Endothelial cell of umbilical vein (primary cell): ENCODE results near the gene HDAC1. TPM values are rescaled to one million over a fixed set of nuclear protein-coding genes. Genes with fewer than 3 reads are reported as not detected.

ENCODE experiments used
- BruUV-seq: library from RNA; stranded (reverse); fragments of 400-500 nt; replicated peaks from 2 replicates; lab custom pipeline; 2021; lab: Mats Ljungman, UMichigan
- CTCF ChIA-PET: fragments of 300-600, 350-600 bp; sonication (Branson Sonifier 250); formaldehyde crosslinking; loops from one replicate; lab custom pipeline; 2021; ENCODE audit warnings: antibody characterized with exemption, inconsistent platforms; lab: Charles Lee
- POLR2A ChIA-PET: fragments of 300-600, 350-600 bp; sonication (Branson Sonifier 250); formaldehyde crosslinking; loops from one replicate; lab custom pipeline; 2021; ENCODE audit warnings: antibody characterized with exemption, inconsistent platforms; lab: Charles Lee
- DNase-seq: peaks from one replicate; pipeline ENCODE4 v3.0.0-alpha.2; 2011; ENCODE audit warnings: low read depth, low spot score
- FAIRE-seq: peaks from 2 replicates; lab custom pipeline; 2011; peaks lifted over from hg19 to GRCh38; lab: Jason Lieb, UNC
- H2AFZ ChIP-seq: 2 replicates; pipeline ENCODE4 v1.6.0; 2012; ENCODE audit warnings: low read depth, low read length, control low read depth, inconsistent platforms
- H3K27ac ChIP-seq: 2 replicates; pipeline ENCODE4 v1.5.1; 2011; ENCODE audit warnings: low read depth, mild to moderate bottlenecking, control low read depth, low read length, moderate library complexity; ENCODE audit not compliant: insufficient read depth
- H3K27me3 ChIP-seq, 2 experiments: 2 replicates each; pipeline versions ENCODE4 v1.6.0 to v1.6.1; 2011; ENCODE audit warnings: low read length in 2 of 2, mixed read lengths in 1 of 2; ENCODE audit not compliant: control insufficient read depth in 2 of 2, insufficient read depth in 2 of 2
- H3K36me3 ChIP-seq, 2 experiments: 2 replicates in 1 of 2; 3 replicates in 1 of 2; pipeline ENCODE4 v1.5.1; 2011; ENCODE audit warnings: low read length in 2 of 2, mild to moderate bottlenecking in 1 of 2, moderate library complexity in 1 of 2; ENCODE audit not compliant: control insufficient read depth in 2 of 2, insufficient read depth in 2 of 2; ENCODE audit errors: extremely low read depth in 1 of 2
- H3K4me1 ChIP-seq: 3 replicates; pipeline ENCODE4 v1.5.1; 2011; ENCODE audit warnings: mild to moderate bottlenecking, low read length; ENCODE audit not compliant: control insufficient read depth, insufficient read depth; ENCODE audit errors: extremely low read depth
- H3K4me2 ChIP-seq: 2 replicates; pipeline ENCODE4 v1.6.1; 2011; ENCODE audit warnings: low read length, control low read depth, mixed read lengths; ENCODE audit not compliant: insufficient read depth
- H3K4me3 ChIP-seq, 3 experiments: fragments of 200-600 bp in 1 of 3; sonication (generic), shearing (Covaris generic) in 1 of 3; replicated peaks in 1 of 3; 2 replicates each; pipeline ENCODE4 v1.5.1; 2011 to 2016; ENCODE audit warnings: control low read depth in 3 of 3, low read length in 3 of 3, mild to moderate bottlenecking in 2 of 3, inconsistent platforms in 1 of 3, low read depth in 1 of 3, moderate library complexity in 1 of 3; ENCODE audit not compliant: insufficient read depth in 1 of 3
- H3K79me2 ChIP-seq: 2 replicates; pipeline ENCODE4 v1.6.0; 2012; ENCODE audit warnings: low read length, inconsistent platforms; ENCODE audit not compliant: control insufficient read depth, insufficient read depth
- H3K9ac ChIP-seq: replicated peaks from 2 replicates; pipeline ENCODE3; 2011; ENCODE audit warnings: low read length, control low read depth; ENCODE audit not compliant: insufficient read depth; ENCODE audit errors: extremely low read depth
- H3K9me1 ChIP-seq: replicated peaks from 3 replicates; pipeline ENCODE4 v1.6.0; 2011; ENCODE audit warnings: mild to moderate bottlenecking, low read length; ENCODE audit not compliant: control insufficient read depth, insufficient read depth; ENCODE audit errors: extremely low read depth
- H3K9me3 ChIP-seq: replicated peaks from 2 replicates; pipeline ENCODE4 v1.5.1; 2012; ENCODE audit warnings: low read length, inconsistent platforms; ENCODE audit not compliant: control insufficient read depth, insufficient read depth
- H4K20me1 ChIP-seq: replicated peaks from 2 replicates; pipeline ENCODE3; 2011; ENCODE audit warnings: mild to moderate bottlenecking, low read length; ENCODE audit not compliant: control insufficient read depth, insufficient read depth; ENCODE audit errors: extremely low read depth
- EZH2 ChIP-seq: IDR thresholded peaks from 2 replicates; pipeline ENCODE4 v1.6.1; 2012; ENCODE audit warnings: borderline replicate concordance, low read depth, mild to moderate bottlenecking, moderate library complexity, low read length, inconsistent platforms; ENCODE audit not compliant: severe bottlenecking
- FOS ChIP-seq: IDR thresholded peaks from 2 replicates; pipeline ENCODE4 v1.6.1; 2011; ENCODE audit warnings: mild to moderate bottlenecking, low read length, moderate library complexity, borderline replicate concordance; ENCODE audit not compliant: insufficient read depth
- GATA2 ChIP-seq: IDR thresholded peaks from 2 replicates; pipeline ENCODE4 v1.7.0; 2011; ENCODE audit warnings: low read depth, mild to moderate bottlenecking, moderate library complexity, mixed read lengths, low read length; ENCODE audit not compliant: insufficient read length, insufficient read depth
- JUN ChIP-seq: IDR thresholded peaks from 2 replicates; pipeline ENCODE4 v1.6.1; 2011; ENCODE audit warnings: borderline replicate concordance, low read depth; ENCODE audit not compliant: insufficient read length, insufficient read depth
- MYC ChIP-seq: IDR thresholded peaks from one replicate; pipeline ENCODE4 v1.6.1; 2011; ENCODE audit warnings: mild to moderate bottlenecking, low read depth, low read length
- POLR2A ChIP-seq: IDR thresholded peaks from 2 replicates; pipeline ENCODE4 v1.6.1; 2012; ENCODE audit warnings: low read depth, mild to moderate bottlenecking, control low read depth, low read length
- POLR2AphosphoS5 ChIP-seq: IDR thresholded peaks from 2 replicates; pipeline ENCODE4 v1.6.1; 2012; ENCODE audit warnings: low read depth, mild to moderate bottlenecking, control low read depth, low read length, moderate library complexity; ENCODE audit not compliant: insufficient read depth
- dilution Hi-C: fragments of 300-500 bp; cut with MboI; formaldehyde crosslinking; loops from one replicate; pipeline ENCODE4 v1.15.0; 2019; ENCODE audit warnings: low sequenced_read_pairs; ENCODE audit not compliant: extremely low pct_ligation_motif_present
- intact Hi-C: fragments of 100-400 bp; cut with micrococcal nuclease; formaldehyde crosslinking; loops from one replicate; pipeline ENCODE4 v1.10.0; 2022
- polyA plus RNA-seq, 4 experiments: library from polyadenylated mRNA; depleted of rRNA in 3 of 4; stranded (reverse) in 3 of 4; unstranded in 1 of 4; fragments of >200 nt; gene quantifications; 2 replicates each; pipeline versions ENCODE4 v1.2.1 to v1.2.3, GENCODE V29; 2011 to 2012; ENCODE audit warnings: missing spikeins in 1 of 4
- total RNA-seq: library from RNA; stranded (reverse); gene quantifications from 2 replicates; pipeline ENCODE4 v1.2.3, GENCODE V29; 2021
- TF ChIP-seq, protein P1 (sequence below): IDR thresholded peaks from 2 replicates; pipeline ENCODE4 v1.6.1; 2011; ENCODE audit not compliant: insufficient read depth, insufficient read length
- TF ChIP-seq, protein P2 (sequence below), 2 donors: IDR thresholded peaks; 1 replicate in 1 of 2; 2 replicates in 1 of 2; pipeline ENCODE4 v1.5.1; 2011; ENCODE audit warnings: low read length in 2 of 2, mild to moderate bottlenecking in 2 of 2, moderate library complexity in 2 of 2, control low read depth in 1 of 2, inconsistent platforms in 1 of 2, low read depth in 1 of 2; ENCODE audit not compliant: insufficient read depth in 1 of 2; ENCODE audit errors: extremely low read depth in 1 of 2

Gene HDAC1
- total and polyA plus RNA-seq, 2 donors (not counting 3 experiments of a cell fraction or from before 2014, with no cell fraction given), result 138 to 141 TPM

DNA sequence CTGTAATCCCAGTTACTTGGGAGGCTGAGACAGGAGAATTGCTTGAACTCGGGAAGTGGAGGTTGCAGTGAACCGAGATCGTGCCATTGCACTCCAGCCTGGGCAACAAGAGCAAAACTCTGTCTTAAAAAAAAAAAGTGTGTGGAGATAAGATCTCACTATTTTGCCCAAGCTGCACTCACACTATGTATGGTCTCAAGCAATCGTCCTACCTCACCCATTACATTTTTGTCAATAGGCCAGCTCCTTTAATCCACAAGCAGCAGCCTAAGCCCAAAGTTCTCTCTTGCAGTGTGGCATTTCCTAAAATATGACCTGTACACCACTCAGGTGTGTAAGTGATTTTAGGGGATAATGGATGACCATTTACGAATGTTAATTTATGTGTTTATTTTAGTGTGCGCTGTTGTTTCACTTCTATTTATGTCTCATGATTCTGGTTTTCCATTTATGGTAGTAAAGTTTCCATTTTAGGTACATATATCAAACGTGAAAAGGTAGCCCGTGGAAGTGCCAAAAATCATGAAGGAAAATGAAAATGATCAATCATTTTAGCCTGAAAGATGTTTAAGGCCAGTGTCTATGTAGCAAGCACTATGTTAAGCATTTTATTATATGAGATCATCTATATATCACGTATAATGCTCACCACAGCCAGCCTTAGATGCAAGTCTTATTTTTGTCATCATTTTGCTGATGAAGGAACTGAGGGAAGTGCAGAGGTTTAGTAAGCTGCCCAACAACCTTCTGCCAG is 35.2 kb upstream of the HDAC1 start:
- no TSS peak for BruUV-seq
- DNase-seq, result no peak
- FAIRE-seq, result no peak
- Histone ChIP-seq H3K9ac (no peak overlapping the region), H3K36me3 (no peaks in the 10 kb centered on the region), H3K4me1 (peaks cover 2% of the 10 kb centered on the region), H3K27me3 (no peaks in the 10 kb centered on the region), H3K4me3 (no peak overlapping the region), H3K4me2 (no peak overlapping the region), H3K9me1 (no peaks in the 10 kb centered on the region), H2AFZ (no peak overlapping the region), H3K27ac (no peak overlapping the region), H3K79me2 (no peaks in the 10 kb centered on the region), H4K20me1 (no peaks in the 10 kb centered on the region), H3K9me3 (no peaks in the 10 kb centered on the region)
- CTCF ChIA-PET, result no interaction called here
- POLR2A ChIA-PET, result interaction anchor here (0.7 kb wide), 1 partner anchor 58 kb away, joined by 4 read pairs; no protein-coding TSS in a partner anchor
- TF ChIP-seq POLR2A (no peak), MYC (no peak), JUN (no peak), POLR2AphosphoS5 (no peak), EZH2 (no peak), GATA2 (no peak), FOS (no peak)
- TF ChIP-seq, protein P1, sequence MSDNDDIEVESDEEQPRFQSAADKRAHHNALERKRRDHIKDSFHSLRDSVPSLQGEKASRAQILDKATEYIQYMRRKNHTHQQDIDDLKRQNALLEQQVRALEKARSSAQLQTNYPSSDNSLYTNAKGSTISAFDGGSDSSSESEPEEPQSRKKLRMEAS, result no peak
- TF ChIP-seq, protein P2, sequence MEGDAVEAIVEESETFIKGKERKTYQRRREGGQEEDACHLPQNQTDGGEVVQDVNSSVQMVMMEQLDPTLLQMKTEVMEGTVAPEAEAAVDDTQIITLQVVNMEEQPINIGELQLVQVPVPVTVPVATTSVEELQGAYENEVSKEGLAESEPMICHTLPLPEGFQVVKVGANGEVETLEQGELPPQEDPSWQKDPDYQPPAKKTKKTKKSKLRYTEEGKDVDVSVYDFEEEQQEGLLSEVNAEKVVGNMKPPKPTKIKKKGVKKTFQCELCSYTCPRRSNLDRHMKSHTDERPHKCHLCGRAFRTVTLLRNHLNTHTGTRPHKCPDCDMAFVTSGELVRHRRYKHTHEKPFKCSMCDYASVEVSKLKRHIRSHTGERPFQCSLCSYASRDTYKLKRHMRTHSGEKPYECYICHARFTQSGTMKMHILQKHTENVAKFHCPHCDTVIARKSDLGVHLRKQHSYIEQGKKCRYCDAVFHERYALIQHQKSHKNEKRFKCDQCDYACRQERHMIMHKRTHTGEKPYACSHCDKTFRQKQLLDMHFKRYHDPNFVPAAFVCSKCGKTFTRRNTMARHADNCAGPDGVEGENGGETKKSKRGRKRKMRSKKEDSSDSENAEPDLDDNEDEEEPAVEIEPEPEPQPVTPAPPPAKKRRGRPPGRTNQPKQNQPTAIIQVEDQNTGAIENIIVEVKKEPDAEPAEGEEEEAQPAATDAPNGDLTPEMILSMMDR (IDR thresholded peaks at IDR 0.05; ENCODE audit: extremely low read depth in 1 of 2, insufficient read depth in 1 of 2, low read depth in 1 of 2, low read length in 2 of 2), result no peak
- intact Hi-C loops, result no loop called here
- dilution Hi-C loops, result no loop called here
